Neural cell (in vitro differentiated cells): Measurements from ENCODE around the gene AGTRAP. TPM values are rescaled to one million over a fixed set of nuclear protein-coding genes. Genes with fewer than 3 reads are reported as not detected.

Source experiments
- H2AFZ ChIP-seq: fragments of 200-600, 300-800 bp; sonication (generic), shearing (Covaris generic); 2 replicates; pipeline ENCODE4 v1.6.0; 2014; ENCODE audit warnings: low read depth, mild to moderate bottlenecking, antibody characterized with exemption, low read length, moderate library complexity
- H3F3A ChIP-seq: fragments of 200-600 bp; shearing (Covaris generic); 2 replicates; pipeline ENCODE4 v1.6.1; 2016; ENCODE audit warnings: mild to moderate bottlenecking, moderate library complexity, mixed read lengths, antibody characterized with exemption, low read length; ENCODE audit not compliant: insufficient read depth, poor library complexity, severe bottlenecking
- H3K27ac ChIP-seq: fragments of 200-600, 300-800 bp; sonication (generic), shearing (Covaris generic); 2 replicates; pipeline ENCODE4 v1.5.1; 2014; ENCODE audit warnings: mild to moderate bottlenecking, low read length, moderate library complexity
- H3K27me3 ChIP-seq: fragments of 300-800, 200-600 bp; sonication (generic), shearing (Covaris generic); 2 replicates; pipeline ENCODE4 v1.6.0; 2014; ENCODE audit warnings: mild to moderate bottlenecking, low read depth, low read length, moderate library complexity; ENCODE audit not compliant: insufficient read depth
- H3K36me3 ChIP-seq: fragments of 300-800, 200-600 bp; sonication (generic), shearing (Covaris generic); 2 replicates; pipeline ENCODE4 v1.5.1; 2014; ENCODE audit warnings: mild to moderate bottlenecking, antibody characterized with exemption, low read length, moderate library complexity; ENCODE audit not compliant: insufficient read depth
- H3K4me2 ChIP-seq: fragments of 300-800, 200-600 bp; sonication (generic), shearing (Covaris generic); 2 replicates; pipeline ENCODE4 v1.6.0; 2014; ENCODE audit warnings: mild to moderate bottlenecking, low read length
- H3K4me3 ChIP-seq: fragments of 300-800, 200-600 bp; sonication (generic), shearing (Covaris generic); 2 replicates; pipeline ENCODE4 v1.5.1; 2014; ENCODE audit warnings: mild to moderate bottlenecking, low read length, moderate library complexity
- H3K79me2 ChIP-seq: fragments of 200-600 bp; shearing (Covaris generic); replicated peaks from 2 replicates; pipeline ENCODE4 v1.6.0; 2014; ENCODE audit warnings: mild to moderate bottlenecking, low read length, moderate library complexity; ENCODE audit not compliant: insufficient read depth
- H3K9ac ChIP-seq: fragments of 300-800, 200-600 bp; sonication (generic), shearing (Covaris generic); 2 replicates; pipeline ENCODE4 v1.6.1; 2016; ENCODE audit warnings: mild to moderate bottlenecking, low read length, mixed read lengths
- H3K9me2 ChIP-seq: fragments of 200-600 bp; shearing (Covaris generic); 2 replicates; pipeline ENCODE4 v1.6.1; 2016; ENCODE audit warnings: mild to moderate bottlenecking, low read length, mixed read lengths; ENCODE audit not compliant: insufficient read depth
- H3K9me3 ChIP-seq: fragments of 200-600, 300-800 bp; sonication (generic), shearing (Covaris generic); 2 replicates; pipeline ENCODE4 v1.6.1; 2016; ENCODE audit warnings: mild to moderate bottlenecking, mixed run types, low read length, moderate library complexity, mixed read lengths
- H4K20me1 ChIP-seq: fragments of 200-600 bp; shearing (Covaris generic); 2 replicates; pipeline ENCODE4 v1.6.1; 2016; ENCODE audit warnings: mild to moderate bottlenecking, mixed run types; ENCODE audit not compliant: insufficient read depth
- EP300 ChIP-seq: fragments of 450-650 bp; conservative IDR thresholded peaks from 2 replicates; pipeline ENCODE4 v1.6.1; 2014; ENCODE audit warnings: antibody characterized with exemption, mild to moderate bottlenecking, moderate library complexity; ENCODE audit not compliant: poor library complexity, severe bottlenecking
- EZH2 ChIP-seq: fragments of 200-600, 300-800 bp; shearing (Covaris generic), sonication (generic); IDR thresholded peaks from 2 replicates; pipeline ENCODE4 v1.6.1; 2014; ENCODE audit warnings: antibody characterized with exemption, low read length, borderline replicate concordance, mild to moderate bottlenecking; ENCODE audit not compliant: insufficient read depth, poor library complexity, severe bottlenecking
- MXI1 ChIP-seq: fragments of 450-650 bp; conservative IDR thresholded peaks from 2 replicates; pipeline ENCODE4 v1.6.1; 2014; ENCODE audit warnings: antibody characterized with exemption, mild to moderate bottlenecking; ENCODE audit not compliant: poor library complexity, severe bottlenecking
- POLR2AphosphoS5 ChIP-seq: IDR thresholded peaks from 2 replicates; pipeline ENCODE4 v1.6.1; 2012
- RAD21 ChIP-seq: fragments of 450-650 bp; conservative IDR thresholded peaks from 2 replicates; pipeline ENCODE4 v1.6.1; 2014; ENCODE audit warnings: antibody characterized with exemption, mild to moderate bottlenecking, moderate library complexity
- SMC3 ChIP-seq: fragments of 450-650 bp; conservative IDR thresholded peaks from 2 replicates; pipeline ENCODE4 v1.6.1; 2014; ENCODE audit warnings: antibody characterized with exemption, mild to moderate bottlenecking, moderate library complexity; ENCODE audit not compliant: poor library complexity
- TAF1 ChIP-seq: IDR thresholded peaks from 2 replicates; pipeline ENCODE4 v1.6.1; 2012; ENCODE audit warnings: low read depth
- polyA plus RNA-seq: library from polyadenylated mRNA; depleted of rRNA; stranded (reverse); fragments of >200 nt; gene quantifications from 2 replicates; pipeline ENCODE4 v1.2.3, GENCODE V29; 2014
- TF ChIP-seq, protein P1 (sequence below): IDR thresholded peaks from 2 replicates; pipeline ENCODE4 v1.6.1; 2012; ENCODE audit warnings: borderline replicate concordance
- TF ChIP-seq, protein P2 (sequence below): fragments of 450-650 bp; IDR thresholded peaks from 2 replicates; pipeline ENCODE4 v1.5.1; 2014; ENCODE audit warnings: antibody characterized with exemption, mild to moderate bottlenecking, moderate library complexity; ENCODE audit not compliant: poor library complexity, severe bottlenecking

AGTRAP gene
- polyA plus RNA-seq, 1 donor from 2014 or later: 4.4 TPM

DNA sequence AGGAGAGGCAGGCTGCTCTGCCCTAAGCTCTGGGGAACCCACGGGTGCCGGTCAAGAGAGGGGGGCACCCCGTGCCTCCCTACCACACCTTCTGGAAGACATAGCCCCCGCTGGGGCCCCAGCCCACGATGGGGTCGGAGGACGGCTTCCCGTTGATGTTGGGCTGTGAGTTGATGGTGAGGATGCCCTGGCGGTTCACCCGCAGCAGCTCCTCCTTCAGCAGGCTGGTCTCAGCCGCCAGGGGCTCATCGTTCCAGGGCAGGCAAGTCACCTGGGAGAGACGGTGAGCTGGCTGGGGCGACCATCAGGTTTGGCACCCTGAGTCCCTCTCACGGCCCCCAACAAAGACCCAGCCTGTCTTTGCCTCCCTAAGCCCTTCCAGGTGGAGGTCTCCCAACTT, 57.9 kb downstream of the AGTRAP start:
- no peak overlapping the region for H3K4me2 ChIP-seq
- no peak overlapping the region for H2AFZ ChIP-seq
- H3K27me3 ChIP-seq: no peaks in the 10 kb centered on the region
- no peaks in the 10 kb centered on the region for H3K79me2 ChIP-seq
- H3K9me2 ChIP-seq: no peaks in the 10 kb centered on the region
- H3K9me3 ChIP-seq: no peaks in the 10 kb centered on the region
- H3K27ac ChIP-seq: no peak overlapping the region
- no peaks in the 10 kb centered on the region for H3F3A ChIP-seq
- TF ChIP-seq SMC3: no peak
- no peaks in the 10 kb centered on the region for H4K20me1 ChIP-seq
- H3K4me3 ChIP-seq: no peak overlapping the region
- no peaks in the 10 kb centered on the region for H3K36me3 ChIP-seq
- H3K9ac ChIP-seq: no peak overlapping the region

DNA sequence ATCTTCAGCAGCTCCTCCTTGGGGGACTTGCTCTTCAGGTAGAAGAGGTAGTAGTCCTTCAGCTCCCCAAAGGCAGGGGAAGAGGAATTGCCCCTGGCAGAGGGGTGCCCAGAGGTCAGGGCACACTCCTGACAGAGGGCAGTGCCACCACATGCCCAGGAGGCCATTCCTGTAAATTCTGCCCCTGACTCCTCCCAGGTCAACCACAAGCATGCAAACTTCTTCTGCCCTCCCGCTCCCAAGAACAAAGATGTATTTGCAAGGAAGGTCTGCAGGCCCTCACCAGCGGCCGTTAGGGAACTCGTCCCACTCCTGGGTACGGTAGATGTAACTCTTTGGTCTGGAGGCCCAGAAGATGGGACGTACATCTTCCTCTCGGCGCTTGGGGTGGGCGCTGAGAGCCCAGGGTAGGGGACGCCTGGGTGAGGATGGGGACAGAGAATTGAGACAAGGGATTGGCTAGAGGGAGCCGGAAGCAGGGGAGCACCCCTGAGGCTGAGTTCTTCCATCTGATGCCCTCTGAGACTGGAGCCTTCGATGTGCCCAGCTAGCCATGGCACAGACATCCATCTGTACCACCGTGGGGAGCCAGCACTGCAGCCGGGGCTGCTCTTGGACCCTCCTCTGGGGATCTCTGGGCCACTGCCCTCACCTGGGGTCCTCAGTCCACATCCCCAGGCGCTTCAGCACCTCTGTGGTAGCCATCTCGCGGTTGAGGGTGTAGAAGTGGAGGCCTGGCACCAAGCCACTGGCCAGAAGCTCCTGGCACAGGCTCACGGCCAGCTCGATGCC, 58.7 kb downstream of the AGTRAP start:
- Histone ChIP-seq H4K20me1 (no peaks in the 10 kb centered on the region), H3F3A (no peaks in the 10 kb centered on the region), H3K4me2 (no peak overlapping the region), H3K27me3 (no peaks in the 10 kb centered on the region), H3K27ac (no peak overlapping the region), H3K9me3 (no peaks in the 10 kb centered on the region), H3K79me2 (no peaks in the 10 kb centered on the region), H3K9ac (no peak overlapping the region), H3K36me3 (no peaks in the 10 kb centered on the region), H3K4me3 (no peak overlapping the region), H2AFZ (no peak overlapping the region), H3K9me2 (no peaks in the 10 kb centered on the region)
- TF ChIP-seq RAD21 (no peak), EP300 (no peak), SMC3 (no peak), MXI1 (no peak)

DNA sequence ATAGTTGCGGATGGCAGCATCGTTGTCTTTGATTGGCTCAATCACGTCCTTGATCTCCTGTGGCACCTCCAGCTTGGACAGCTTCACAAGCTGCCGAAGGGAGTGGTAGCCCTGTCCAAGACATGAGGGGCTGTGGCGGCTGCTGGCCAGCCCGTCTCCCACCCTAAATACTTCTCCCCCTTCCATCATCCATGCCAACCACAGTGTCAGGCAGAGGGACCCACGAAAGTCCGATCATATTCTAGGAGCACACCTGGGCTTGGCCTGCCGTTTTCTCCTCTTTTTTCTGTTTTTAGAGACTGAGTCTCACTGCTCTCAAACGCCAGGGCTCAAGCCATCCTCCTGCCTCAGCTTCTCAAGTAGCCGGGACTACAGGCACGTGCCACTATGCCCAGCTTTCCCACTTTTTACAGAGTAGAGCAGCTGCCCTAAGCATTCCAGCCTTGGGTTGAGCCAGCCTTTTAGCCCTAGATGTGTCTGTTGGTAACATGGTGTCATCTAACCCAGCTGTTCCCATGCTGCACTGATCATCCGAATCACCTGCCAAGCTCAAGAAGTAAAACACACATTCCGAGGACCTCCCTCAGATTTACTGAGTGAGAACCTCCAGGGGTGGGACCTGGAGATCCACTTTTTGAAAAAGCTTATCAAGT, 59.4 kb downstream of the AGTRAP start:
- no peaks in the 10 kb centered on the region for H3K36me3 ChIP-seq
- H3K9ac ChIP-seq: no peak overlapping the region
- TF ChIP-seq SMC3 (no peak), MXI1 (no peak), TAF1 (no peak), RAD21 (no peak), EZH2 (no peak), EP300 (no peak), POLR2AphosphoS5 (no peak)
- TF ChIP-seq, protein P1, sequence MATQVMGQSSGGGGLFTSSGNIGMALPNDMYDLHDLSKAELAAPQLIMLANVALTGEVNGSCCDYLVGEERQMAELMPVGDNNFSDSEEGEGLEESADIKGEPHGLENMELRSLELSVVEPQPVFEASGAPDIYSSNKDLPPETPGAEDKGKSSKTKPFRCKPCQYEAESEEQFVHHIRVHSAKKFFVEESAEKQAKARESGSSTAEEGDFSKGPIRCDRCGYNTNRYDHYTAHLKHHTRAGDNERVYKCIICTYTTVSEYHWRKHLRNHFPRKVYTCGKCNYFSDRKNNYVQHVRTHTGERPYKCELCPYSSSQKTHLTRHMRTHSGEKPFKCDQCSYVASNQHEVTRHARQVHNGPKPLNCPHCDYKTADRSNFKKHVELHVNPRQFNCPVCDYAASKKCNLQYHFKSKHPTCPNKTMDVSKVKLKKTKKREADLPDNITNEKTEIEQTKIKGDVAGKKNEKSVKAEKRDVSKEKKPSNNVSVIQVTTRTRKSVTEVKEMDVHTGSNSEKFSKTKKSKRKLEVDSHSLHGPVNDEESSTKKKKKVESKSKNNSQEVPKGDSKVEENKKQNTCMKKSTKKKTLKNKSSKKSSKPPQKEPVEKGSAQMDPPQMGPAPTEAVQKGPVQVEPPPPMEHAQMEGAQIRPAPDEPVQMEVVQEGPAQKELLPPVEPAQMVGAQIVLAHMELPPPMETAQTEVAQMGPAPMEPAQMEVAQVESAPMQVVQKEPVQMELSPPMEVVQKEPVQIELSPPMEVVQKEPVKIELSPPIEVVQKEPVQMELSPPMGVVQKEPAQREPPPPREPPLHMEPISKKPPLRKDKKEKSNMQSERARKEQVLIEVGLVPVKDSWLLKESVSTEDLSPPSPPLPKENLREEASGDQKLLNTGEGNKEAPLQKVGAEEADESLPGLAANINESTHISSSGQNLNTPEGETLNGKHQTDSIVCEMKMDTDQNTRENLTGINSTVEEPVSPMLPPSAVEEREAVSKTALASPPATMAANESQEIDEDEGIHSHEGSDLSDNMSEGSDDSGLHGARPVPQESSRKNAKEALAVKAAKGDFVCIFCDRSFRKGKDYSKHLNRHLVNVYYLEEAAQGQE: no peak
- TF ChIP-seq, protein P2, sequence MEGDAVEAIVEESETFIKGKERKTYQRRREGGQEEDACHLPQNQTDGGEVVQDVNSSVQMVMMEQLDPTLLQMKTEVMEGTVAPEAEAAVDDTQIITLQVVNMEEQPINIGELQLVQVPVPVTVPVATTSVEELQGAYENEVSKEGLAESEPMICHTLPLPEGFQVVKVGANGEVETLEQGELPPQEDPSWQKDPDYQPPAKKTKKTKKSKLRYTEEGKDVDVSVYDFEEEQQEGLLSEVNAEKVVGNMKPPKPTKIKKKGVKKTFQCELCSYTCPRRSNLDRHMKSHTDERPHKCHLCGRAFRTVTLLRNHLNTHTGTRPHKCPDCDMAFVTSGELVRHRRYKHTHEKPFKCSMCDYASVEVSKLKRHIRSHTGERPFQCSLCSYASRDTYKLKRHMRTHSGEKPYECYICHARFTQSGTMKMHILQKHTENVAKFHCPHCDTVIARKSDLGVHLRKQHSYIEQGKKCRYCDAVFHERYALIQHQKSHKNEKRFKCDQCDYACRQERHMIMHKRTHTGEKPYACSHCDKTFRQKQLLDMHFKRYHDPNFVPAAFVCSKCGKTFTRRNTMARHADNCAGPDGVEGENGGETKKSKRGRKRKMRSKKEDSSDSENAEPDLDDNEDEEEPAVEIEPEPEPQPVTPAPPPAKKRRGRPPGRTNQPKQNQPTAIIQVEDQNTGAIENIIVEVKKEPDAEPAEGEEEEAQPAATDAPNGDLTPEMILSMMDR: no peak
- no peaks in the 10 kb centered on the region for H3K27me3 ChIP-seq
- H3K79me2 ChIP-seq: no peaks in the 10 kb centered on the region
- H3K27ac ChIP-seq: no peak overlapping the region
- H4K20me1 ChIP-seq: no peaks in the 10 kb centered on the region
- H3K9me2 ChIP-seq: no peaks in the 10 kb centered on the region
- no peak overlapping the region for H3K4me2 ChIP-seq
- H3K4me3 ChIP-seq: no peak overlapping the region
- H3F3A ChIP-seq: no peaks in the 10 kb centered on the region
- no peaks in the 10 kb centered on the region for H3K9me3 ChIP-seq
- no peak overlapping the region for H2AFZ ChIP-seq
